Left renal cortex interstitium (tissue), 4 donors: ENCODE results near the gene ATP6AP1. TPM values are rescaled to one million over a fixed set of nuclear protein-coding genes. Genes with fewer than 3 reads are reported as not detected.
"Not testable (repeated sequence)": the region's sequence is repeated elsewhere in the genome, so short reads cannot be mapped to it uniquely, and the experiment has no call there.

ENCODE experiments used
- DNase-seq, 4 donors: peaks; one replicate each; pipeline ENCODE4 v3.0.0-alpha.2; 2013; ENCODE audit warnings: low read depth in 4 of 4, low spot score in 2 of 4, missing footprints in 1 of 4
- polyA plus RNA-seq, 4 donors: library from polyadenylated mRNA; unstranded; fragments of 120-200 nt; gene quantifications; one replicate each; pipeline ENCODE4 v1.2.1, GENCODE V29; 2013; ENCODE audit not compliant: insufficient read length in 4 of 4

ATP6AP1 gene
- polyA plus RNA-seq, 4 donors, result 142 to 176 (median 157) TPM

- DNase-seq, result no peak
These were observed 29.6 kb upstream of the ATP6AP1 start for GRCh38 chrX:154398668-154399526.

- DNase-seq, result no peak
These were observed 28.7 kb upstream of the ATP6AP1 start for GRCh38 chrX:154399527-154400368.

GRCh38 chrX:154400369-154400817 lies 28.1 kb upstream of the ATP6AP1 start:
- DNase-seq, result not testable (repeated sequence)

GRCh38 chrX:154401045-154401799 lies 27.3 kb upstream of the ATP6AP1 start:
- no peak for DNase-seq

- DNase-seq, result no peak
These were observed 26.4 kb upstream of the ATP6AP1 start for GRCh38 chrX:154401918-154402621.

GRCh38 chrX:154402622-154403127 lies 25.8 kb upstream of the ATP6AP1 start:
- DNase-seq, result no peak

GRCh38 chrX:154403192-154403591 lies 25.3 kb upstream of the ATP6AP1 start:
- DNase-seq, result no peak

- no peak for DNase-seq
These were observed 24.6 kb upstream of the ATP6AP1 start for GRCh38 chrX:154403858-154404257.

- DNase-seq, result no peak
These were observed 23.8 kb upstream of the ATP6AP1 start for GRCh38 chrX:154404625-154405192.

- no peak for DNase-seq
These were observed 19.7 kb upstream of the ATP6AP1 start for GRCh38 chrX:154408659-154409221.

- DNase-seq, result peak in 1 of 4 donors; percentile 17
These were observed 19.1 kb upstream of the ATP6AP1 start, which contains the start of gene DNASE1L1 for GRCh38 chrX:154409222-154409871. TSS of gene DNASE1L1 (minus strand) at chrX:154409254. CDS start at chrX:154405568, 3,686 bp downstream.

- DNase-seq, result no peak
These were observed 16.5 kb upstream of the ATP6AP1 start for GRCh38 chrX:154411981-154412340.

- no peak for DNase-seq
These were observed 16.0 kb upstream of the ATP6AP1 start for GRCh38 chrX:154412468-154412867.

GRCh38 chrX:154413142-154413541 lies 15.3 kb upstream of the ATP6AP1 start:
- DNase-seq, result no peak

GRCh38 chrX:154417157-154417556 lies 11.3 kb upstream of the ATP6AP1 start:
- DNase-seq, result no peak

GRCh38 chrX:154419189-154419588 lies 9.3 kb upstream of the ATP6AP1 start:
- no peak for DNase-seq

GRCh38 chrX:154419688-154420401 lies 8.6 kb upstream of the ATP6AP1 start:
- DNase-seq, result no peak

GRCh38 chrX:154420402-154420756 lies 8.1 kb upstream of the ATP6AP1 start:
- no peak for DNase-seq
